Gastroesophageal sphincter (tissue), 4 donors: ENCODE data around the gene STXBP6. TPM values are rescaled to one million over a fixed set of nuclear protein-coding genes. Genes with fewer than 3 reads are reported as not detected.

Experiments
- ATAC-seq: fragments of 150-250 bp; one replicate; pipeline ENCODE4 v1.9.1; 2016; ENCODE audit warnings: mild to moderate bottlenecking, moderate library complexity
- H3K27ac ChIP-seq, 4 donors: fragments of 200-600 bp; sonication (generic) in 3 of 4; 1 replicate in 3 of 4; 2 replicates in 1 of 4; pipeline ENCODE4 v1.5.1; 2016 to 2019
- H3K27me3 ChIP-seq: fragments of 200-600 bp; sonication (generic); one replicate; pipeline ENCODE4 v1.5.1; 2019
- H3K36me3 ChIP-seq, 2 donors: fragments of 200-600 bp; sonication (generic); one replicate each; pipeline ENCODE4 v1.5.1; 2019; ENCODE audit warnings: control low read depth in 1 of 2
- H3K4me1 ChIP-seq, 3 donors: fragments of 200-600 bp; sonication (generic); 1 replicate in 2 of 3; 2 replicates in 1 of 3; pipeline ENCODE4 v1.5.1; 2016 to 2019; ENCODE audit warnings: control low read depth in 2 of 3
- H3K4me3 ChIP-seq, 2 donors: fragments of 200-600 bp; sonication (generic); one replicate each; pipeline ENCODE4 v1.5.1; 2019; ENCODE audit warnings: mild to moderate bottlenecking in 1 of 2, moderate library complexity in 1 of 2
- H3K9me3 ChIP-seq, 3 donors: fragments of 200-600 bp; sonication (generic); one replicate each; pipeline ENCODE4 v1.5.1; 2017 to 2019; ENCODE audit warnings: control low read depth in 2 of 3
- EP300 ChIP-seq: sonication (generic); formaldehyde crosslinking; IDR thresholded peaks from one replicate; pipeline ENCODE4 v1.6.1; 2017; ENCODE audit warnings: antibody characterized with exemption, mild to moderate bottlenecking
- POLR2A ChIP-seq, 2 donors: fragments of 450-650 bp; IDR thresholded peaks; one replicate each; pipeline ENCODE4 v1.6.1; 2017; ENCODE audit warnings: antibody characterized with exemption in 2 of 2, mild to moderate bottlenecking in 2 of 2, moderate library complexity in 1 of 2
- POLR2AphosphoS5 ChIP-seq: sonication (generic); formaldehyde crosslinking; IDR thresholded peaks from one replicate; pipeline ENCODE4 v1.6.1; 2017; ENCODE audit warnings: antibody characterized with exemption
- WGBS, 2 donors: methylation state at CpG; one replicate each; pipeline ENCODE4 v1.1.5; 2018; ENCODE audit warnings: low coverage in 1 of 2; 5-methylcytosine and 5-hydroxymethylcytosine counted together
- total RNA-seq, 4 donors: library from RNA; depleted of rRNA; stranded (reverse); fragments of >200 nt; gene quantifications; one replicate each; pipeline ENCODE4 v1.1.0, GENCODE V29; 2016
- TF ChIP-seq, protein P1 (sequence below), 4 experiments: fragments of 200-600 bp in 2 of 4; fragments of 450-650 bp in 2 of 4; sonication (generic) in 1 of 4; IDR thresholded peaks; one replicate each; pipeline ENCODE4 v1.5.1; 2017 to 2019; ENCODE audit warnings: antibody characterized with exemption in 4 of 4, mild to moderate bottlenecking in 2 of 4, moderate library complexity in 2 of 4

The STXBP6 gene
- total RNA-seq, 4 donors from 2014 or later = 29.3 to 55.7 (median 44.0) TPM

DNA sequence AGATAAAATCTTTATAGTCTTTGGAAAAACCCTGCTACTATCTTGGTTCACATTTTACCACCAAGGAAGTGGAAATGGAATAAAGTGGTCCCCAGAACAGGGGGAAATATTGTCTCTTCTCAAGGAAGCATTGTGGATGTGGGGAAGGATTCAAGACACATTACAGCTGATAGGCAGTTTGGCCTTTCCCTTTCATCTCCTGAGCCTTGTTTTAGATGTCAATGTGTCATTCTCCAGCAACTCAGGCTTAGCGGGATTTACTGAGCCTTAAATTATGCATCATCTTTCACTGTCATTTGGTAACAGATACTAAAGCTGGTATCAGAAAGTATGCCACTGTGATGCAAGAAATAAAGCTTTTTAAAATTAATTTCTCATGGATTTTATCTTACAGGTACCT, 136.2 kb downstream of the STXBP6 start:
- no peaks in the 10 kb centered on the region for H3K27me3 ChIP-seq
- TF ChIP-seq, protein P1, sequence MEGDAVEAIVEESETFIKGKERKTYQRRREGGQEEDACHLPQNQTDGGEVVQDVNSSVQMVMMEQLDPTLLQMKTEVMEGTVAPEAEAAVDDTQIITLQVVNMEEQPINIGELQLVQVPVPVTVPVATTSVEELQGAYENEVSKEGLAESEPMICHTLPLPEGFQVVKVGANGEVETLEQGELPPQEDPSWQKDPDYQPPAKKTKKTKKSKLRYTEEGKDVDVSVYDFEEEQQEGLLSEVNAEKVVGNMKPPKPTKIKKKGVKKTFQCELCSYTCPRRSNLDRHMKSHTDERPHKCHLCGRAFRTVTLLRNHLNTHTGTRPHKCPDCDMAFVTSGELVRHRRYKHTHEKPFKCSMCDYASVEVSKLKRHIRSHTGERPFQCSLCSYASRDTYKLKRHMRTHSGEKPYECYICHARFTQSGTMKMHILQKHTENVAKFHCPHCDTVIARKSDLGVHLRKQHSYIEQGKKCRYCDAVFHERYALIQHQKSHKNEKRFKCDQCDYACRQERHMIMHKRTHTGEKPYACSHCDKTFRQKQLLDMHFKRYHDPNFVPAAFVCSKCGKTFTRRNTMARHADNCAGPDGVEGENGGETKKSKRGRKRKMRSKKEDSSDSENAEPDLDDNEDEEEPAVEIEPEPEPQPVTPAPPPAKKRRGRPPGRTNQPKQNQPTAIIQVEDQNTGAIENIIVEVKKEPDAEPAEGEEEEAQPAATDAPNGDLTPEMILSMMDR (IDR thresholded peaks at IDR 0.05) = no peak
- TF ChIP-seq POLR2A (IDR thresholded peaks at IDR 0.05) (no peak), EP300 (no peak), POLR2AphosphoS5 (no peak)
- WGBS, 2 donors = 82 to 100% methylated on average over 1 of the region's 1 CpG
- no peaks in the 10 kb centered on the region for H3K36me3 ChIP-seq
- no peaks in the 10 kb centered on the region for H3K9me3 ChIP-seq
- H3K4me3 ChIP-seq = no peak overlapping the region
- peaks cover 8 to 46% (median 10%) of the 10 kb centered on the region in 3 donors for H3K4me1 ChIP-seq
- ATAC-seq = no peak
- H3K27ac ChIP-seq = no peak overlapping the region

- no peaks in the 10 kb centered on the region for H3K27me3 ChIP-seq
- WGBS, 2 donors = 71 to 88% methylated on average over 1 of the region's 1 CpG
- H3K4me3 ChIP-seq = no peak overlapping the region
- H3K27ac ChIP-seq = no peak overlapping the region
- no peaks in the 10 kb centered on the region for H3K9me3 ChIP-seq
- TF ChIP-seq, protein P1 (IDR thresholded peaks at IDR 0.05) = no peak
- no peak for TF ChIP-seq POLR2A (IDR thresholded peaks at IDR 0.05)
- H3K36me3 ChIP-seq = no peaks in the 10 kb centered on the region
- H3K4me1 ChIP-seq = peaks cover 8 to 49% (median 10%) of the 10 kb centered on the region in 3 donors
- ATAC-seq = no peak
These were observed 136.9 kb downstream of the STXBP6 start for GRCh38 chr14:24913021-24913420.

DNA sequence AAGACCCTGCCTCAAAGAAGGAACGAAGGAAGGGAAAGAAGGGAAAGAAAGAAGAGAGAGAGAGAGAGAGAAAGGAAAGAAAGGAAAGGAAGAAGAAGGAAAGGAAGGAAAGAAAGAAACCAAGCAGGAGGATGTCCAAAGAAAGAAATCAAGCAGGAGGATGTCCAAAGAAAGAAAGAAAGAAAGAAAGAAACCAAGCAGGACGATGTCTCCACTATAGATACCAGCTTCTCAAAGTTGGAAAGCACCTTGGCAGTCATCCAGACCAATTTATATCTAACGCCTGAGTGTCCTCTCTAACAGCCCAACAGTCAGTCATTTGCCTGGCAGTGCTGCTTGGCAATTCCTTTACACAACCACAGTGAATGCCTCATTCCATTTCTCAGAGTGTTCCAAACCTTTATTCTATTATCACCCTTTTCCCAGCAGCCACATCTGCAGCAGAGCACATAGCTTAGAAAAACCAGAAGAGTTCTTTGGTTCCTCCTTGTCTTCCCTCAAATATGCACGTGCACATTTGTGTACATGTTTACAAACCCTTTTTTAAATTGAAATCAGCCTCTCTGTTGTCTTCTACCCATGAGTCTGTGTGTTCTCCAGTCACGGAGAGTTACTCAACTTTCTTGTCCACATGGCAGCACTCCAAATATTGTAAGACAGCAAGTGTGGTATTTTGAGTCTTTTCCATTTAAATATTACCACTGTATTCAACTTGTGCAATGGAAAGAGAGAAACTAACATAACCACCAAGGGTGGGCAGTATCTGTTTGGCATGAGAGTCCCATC, 138.4 kb downstream of the STXBP6 start:
- H3K36me3 ChIP-seq = no peaks in the 10 kb centered on the region
- WGBS, 2 donors = 18 to 26% methylated on average over 4 of the region's 5 CpGs
- peaks cover 8 to 49% (median 10%) of the 10 kb centered on the region in 3 donors for H3K4me1 ChIP-seq
- H3K9me3 ChIP-seq = no peaks in the 10 kb centered on the region
- ATAC-seq = peak; percentile 78
- H3K27ac ChIP-seq = peak overlapping the region in 3 of 4 donors; percentile 9 to 25 (median 18)
- no peaks in the 10 kb centered on the region for H3K27me3 ChIP-seq
- no peak overlapping the region for H3K4me3 ChIP-seq
- peak; percentile 49 for TF ChIP-seq POLR2AphosphoS5
- no peak for TF ChIP-seq EP300
- TF ChIP-seq POLR2A (IDR thresholded peaks at IDR 0.05) = no peak

- H3K4me3 ChIP-seq = no peak overlapping the region
- no peaks in the 10 kb centered on the region for H3K9me3 ChIP-seq
- TF ChIP-seq EP300 = no peak
- TF ChIP-seq POLR2AphosphoS5 = no peak
- no peak for TF ChIP-seq POLR2A (IDR thresholded peaks at IDR 0.05)
- TF ChIP-seq, protein P1 (IDR thresholded peaks at IDR 0.05) = no peak
- H3K27me3 ChIP-seq = no peaks in the 10 kb centered on the region
- 93 to 100% methylated on average over 2 to 3 of the region's 3 CpGs for WGBS, 2 donors
- no peak overlapping the region for H3K27ac ChIP-seq
- peaks cover 8 to 49% (median 10%) of the 10 kb centered on the region in 3 donors for H3K4me1 ChIP-seq
- ATAC-seq = no peak
- no peaks in the 10 kb centered on the region for H3K36me3 ChIP-seq
These were observed 139.4 kb downstream of the STXBP6 start for GRCh38 chr14:24910408-24910986.

DNA sequence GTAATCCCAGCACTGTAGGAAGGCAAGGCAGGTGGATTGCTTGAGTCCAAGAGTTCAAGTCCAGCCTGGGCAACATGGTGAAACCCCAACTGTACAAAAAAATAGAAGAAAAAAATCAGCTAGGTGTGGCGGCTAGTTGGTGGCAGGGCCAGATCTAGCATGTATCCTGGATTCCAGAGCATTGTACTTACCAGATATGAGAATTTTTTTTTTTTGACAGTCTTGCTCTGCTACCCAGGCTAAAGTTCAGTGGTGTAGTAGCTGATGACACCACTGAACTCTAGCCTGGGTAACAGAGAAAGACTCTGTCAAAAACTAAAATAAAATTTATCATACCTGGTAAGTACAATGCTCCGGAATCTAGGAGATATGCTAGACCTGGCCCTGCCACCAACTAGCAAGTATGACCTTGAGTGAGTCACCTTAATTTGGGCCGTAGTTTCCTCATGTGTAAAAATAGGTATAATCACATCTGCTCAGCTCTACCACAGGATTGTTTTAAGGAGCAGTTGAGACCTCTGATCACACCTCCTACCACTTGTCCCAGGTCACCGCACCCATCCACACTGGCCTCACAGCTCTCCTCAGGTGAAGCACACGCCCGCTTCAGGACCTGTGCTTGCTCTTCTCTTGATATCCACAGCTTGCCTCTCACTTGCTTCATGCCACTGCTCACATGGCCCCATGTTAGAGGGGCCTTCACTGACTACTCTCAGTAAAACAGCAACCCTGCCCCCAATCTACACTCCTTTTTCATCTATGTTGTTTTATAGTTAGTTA, 140.2 kb downstream of the STXBP6 start:
- TF ChIP-seq, protein P1 (IDR thresholded peaks at IDR 0.05) = no peak
- no peak for TF ChIP-seq POLR2AphosphoS5
- no peak for TF ChIP-seq POLR2A (IDR thresholded peaks at IDR 0.05)
- no peak for TF ChIP-seq EP300
- ATAC-seq = no peak
- 96 to 98% methylated on average over 5 to 6 of the region's 6 CpGs for WGBS, 2 donors
- Histone ChIP-seq H3K9me3 (no peaks in the 10 kb centered on the region), H3K4me1 (peaks cover 8 to 49% (median 10%) of the 10 kb centered on the region in 3 donors), H3K27ac (no peak overlapping the region), H3K27me3 (no peaks in the 10 kb centered on the region), H3K36me3 (no peaks in the 10 kb centered on the region), H3K4me3 (no peak overlapping the region)
